HCT116 (cell line): ENCODE results near the gene IL20RB. TPM values are rescaled to one million over a fixed set of nuclear protein-coding genes. Genes with fewer than 3 reads are reported as not detected.

ENCODE experiments used
- ATAC-seq: fragments of 200-7000 bp; cut with Tn5 transposase; 2 replicates; pipeline ENCODE4 v1.9.1; 2020; ENCODE audit warnings: mild to moderate bottlenecking, moderate library complexity
- BruUV-seq: library from RNA; stranded (reverse); fragments of 400-500 nt; replicated peaks from 2 replicates; lab custom pipeline; 2021; lab: Mats Ljungman, UMichigan
- CTCF ChIA-PET: fragments of 300-600 bp; sonication (Branson Sonifier 250); formaldehyde crosslinking; loops from one replicate; lab custom pipeline; 2021; ENCODE audit warnings: antibody characterized with exemption; lab: Charles Lee
- POLR2A ChIA-PET: fragments of 300-600, 350-600 bp; sonication (Branson Sonifier 250); formaldehyde crosslinking; loops from one replicate; lab custom pipeline; 2021; ENCODE audit warnings: antibody characterized with exemption; lab: Charles Lee
- RAD21 ChIA-PET, 2 experiments: fragments of 300-600 bp; sonication (Branson Sonifier 250); formaldehyde crosslinking; loops; one replicate each; lab custom pipeline; 2023; ENCODE audit warnings: low total read pairs in 2 of 2; ENCODE audit not compliant: uncharacterized antibody in 2 of 2, unreplicated experiment in 2 of 2, low non-redundant PET in 1 of 2; lab: Charles Lee
- DNase-seq: peaks from one replicate; pipeline ENCODE4 v3.0.0-alpha.2; 2010; ENCODE audit warnings: low read depth, low spot score
- H2AFZ ChIP-seq: fragments of 200-600 bp; shearing (Covaris generic), sonication (generic); 2 replicates; pipeline ENCODE4 v1.6.1; 2017; ENCODE audit warnings: low read depth, mixed run types, mixed read lengths, antibody characterized with exemption, low read length; ENCODE audit not compliant: poor library complexity, severe bottlenecking
- H3K27ac ChIP-seq: 2 replicates; pipeline ENCODE4 v1.5.1; 2012; ENCODE audit warnings: low read depth, low read length
- H3K27me3 ChIP-seq: fragments of 200-600 bp; sonication (generic); 2 replicates; pipeline ENCODE4 v1.6.1; 2016; ENCODE audit warnings: mixed run types, low read length, mixed read lengths; ENCODE audit not compliant: insufficient read depth
- H3K36me3 ChIP-seq, 2 experiments: fragments of 200-500 bp in 1 of 2; fragments of 200-600 bp in 1 of 2; sonication (Bioruptor generic) in 1 of 2; sonication (generic) in 1 of 2; 2 replicates each; pipeline versions ENCODE4 v1.5.1 to v1.6.1; 2014 to 2016; ENCODE audit warnings: low read length in 2 of 2, inconsistent platforms in 1 of 2, mixed read lengths in 1 of 2, mixed run types in 1 of 2; ENCODE audit not compliant: insufficient read depth in 2 of 2, control insufficient read depth in 1 of 2
- H3K4me1 ChIP-seq, 2 experiments: fragments of 200-600 bp in 1 of 2; sonication (generic) in 1 of 2; 2 replicates each; pipeline versions ENCODE4 v1.5.1 to v1.6.1; 2012 to 2017; ENCODE audit warnings: low read length in 2 of 2, inconsistent platforms in 1 of 2, mild to moderate bottlenecking in 1 of 2, mixed read lengths in 1 of 2, mixed run types in 1 of 2, moderate library complexity in 1 of 2; ENCODE audit not compliant: insufficient read depth in 2 of 2, control insufficient read depth in 1 of 2
- H3K4me2 ChIP-seq: fragments of 200-600 bp; sonication (generic); 2 replicates; pipeline ENCODE4 v1.6.1; 2017; ENCODE audit warnings: mixed run types, low read length, mixed read lengths
- H3K4me3 ChIP-seq, 2 experiments: fragments of 200-600 bp in 1 of 2; sonication (generic) in 1 of 2; replicated peaks in 1 of 2; 2 replicates each; pipeline ENCODE4 v1.5.1; 2011 to 2016; ENCODE audit warnings: low read length in 2 of 2, control low read depth in 1 of 2, low read depth in 1 of 2, mild to moderate bottlenecking in 1 of 2, mixed read lengths in 1 of 2, mixed run types in 1 of 2
- H3K79me2 ChIP-seq: fragments of 200-600 bp; sonication (generic); 2 replicates; pipeline ENCODE4 v1.6.1; 2017; ENCODE audit warnings: mild to moderate bottlenecking, mixed run types, low read length, moderate library complexity, mixed read lengths; ENCODE audit not compliant: insufficient read depth
- H3K9ac ChIP-seq: fragments of 200-600 bp; sonication (generic); 2 replicates; pipeline ENCODE4 v1.6.1; 2016; ENCODE audit warnings: low read length, mixed read lengths
- H3K9me2 ChIP-seq: fragments of 200-600 bp; sonication (generic), shearing (Covaris generic); 2 replicates; pipeline ENCODE4 v1.6.1; 2017; ENCODE audit warnings: mixed run types, mild to moderate bottlenecking, moderate library complexity; ENCODE audit not compliant: insufficient read depth
- H3K9me3 ChIP-seq, 2 experiments: fragments of 200-500 bp in 1 of 2; fragments of 200-600 bp in 1 of 2; sonication (Bioruptor generic) in 1 of 2; sonication (generic) in 1 of 2; 2 replicates each; pipeline ENCODE4 v1.6.1; 2014 to 2017; ENCODE audit warnings: low read length in 2 of 2, mixed read lengths in 2 of 2, inconsistent platforms in 1 of 2, low read depth in 1 of 2, mild to moderate bottlenecking in 1 of 2, mixed run types in 1 of 2, moderate library complexity in 1 of 2; ENCODE audit not compliant: control insufficient read depth in 1 of 2, insufficient read depth in 1 of 2
- H4K20me1 ChIP-seq: fragments of 200-600 bp; sonication (generic), shearing (Covaris generic); 2 replicates; pipeline ENCODE4 v1.6.1; 2017; ENCODE audit warnings: mixed run types, mild to moderate bottlenecking, moderate library complexity; ENCODE audit not compliant: insufficient read depth
- CBX3 ChIP-seq: IDR thresholded peaks from 2 replicates; pipeline ENCODE4 v1.6.1; 2012; ENCODE audit warnings: low read depth
- CEBPB ChIP-seq: IDR thresholded peaks from 2 replicates; pipeline ENCODE4 v1.6.1; 2012; ENCODE audit warnings: low read depth
- EGR1 ChIP-seq: IDR thresholded peaks from 2 replicates; pipeline ENCODE4 v1.6.1; 2012; ENCODE audit warnings: low read depth
- EZH2 ChIP-seq: fragments of 200-600 bp; sonication (generic); IDR thresholded peaks from 2 replicates; pipeline ENCODE4 v1.6.1; 2017; ENCODE audit warnings: antibody characterized with exemption, mixed run types
- EZH2phosphoT487 ChIP-seq: fragments of 200-600 bp; IDR thresholded peaks from 2 replicates; pipeline ENCODE4 v1.6.1; 2018; ENCODE audit warnings: antibody characterized with exemption, borderline replicate concordance
- FOSL1 ChIP-seq: IDR thresholded peaks from 2 replicates; pipeline ENCODE4 v1.6.1; 2012; ENCODE audit warnings: low read depth
- POLR2AphosphoS5 ChIP-seq: IDR thresholded peaks from 2 replicates; pipeline ENCODE4 v1.6.1; 2011; ENCODE audit warnings: mild to moderate bottlenecking, low read depth, low read length, moderate library complexity
- SIN3A ChIP-seq: IDR thresholded peaks from 2 replicates; pipeline ENCODE4 v1.6.1; 2012; ENCODE audit warnings: low read depth
- SRF ChIP-seq: IDR thresholded peaks from 2 replicates; pipeline ENCODE4 v1.6.1; 2012; ENCODE audit warnings: low read depth
- TCF7L2 ChIP-seq: IDR thresholded peaks from 2 replicates; pipeline ENCODE4 v1.7.0; 2011; ENCODE audit warnings: borderline replicate concordance, inconsistent platforms; ENCODE audit not compliant: insufficient read depth, insufficient read length; ENCODE audit errors: extremely low read depth
- YY1 ChIP-seq: IDR thresholded peaks from 2 replicates; pipeline ENCODE4 v1.6.1; 2011; ENCODE audit warnings: low read length, low read depth, moderate library complexity, mild to moderate bottlenecking; ENCODE audit not compliant: insufficient replicate concordance; ENCODE audit errors: extremely low read depth
- ZNF274 ChIP-seq: fragments of 200-500 bp; sonication (Bioruptor generic); IDR thresholded peaks from 2 replicates; pipeline ENCODE4 v1.6.1; 2014; ENCODE audit warnings: mild to moderate bottlenecking, low read depth, low read length, inconsistent platforms
- intact Hi-C: fragments of 100-400 bp; cut with micrococcal nuclease; formaldehyde crosslinking; loops from 2 replicates; pipeline ENCODE4 v1.10.0; 2022
- total RNA-seq: library from RNA; stranded (reverse); gene quantifications from one replicate; pipeline ENCODE4 v1.2.1, GENCODE V29; 2021; ENCODE audit not compliant: unreplicated experiment
- TF ChIP-seq, protein P1 (sequence below): IDR thresholded peaks from 2 replicates; pipeline ENCODE4 v1.6.1; 2012; ENCODE audit warnings: low read depth
- TF ChIP-seq, protein P2 (sequence below): IDR thresholded peaks from 2 replicates; pipeline ENCODE4 v1.6.1; 2012
- TF ChIP-seq, protein P3 (sequence below), 3 experiments: fragments of 200-600 bp in 1 of 3; sonication (generic) in 1 of 3; IDR thresholded peaks in 2 of 3; conservative IDR thresholded peaks in 1 of 3; 2 replicates each; pipeline ENCODE4 v1.5.1; 2012 to 2017; ENCODE audit warnings: low read depth in 2 of 3, low read length in 2 of 3, antibody characterized with exemption in 1 of 3, borderline replicate concordance in 1 of 3, control low read depth in 1 of 3, mild to moderate bottlenecking in 1 of 3, mixed read lengths in 1 of 3, mixed run types in 1 of 3, moderate library complexity in 1 of 3; ENCODE audit not compliant: insufficient read depth in 1 of 3

The IL20RB gene
- total RNA-seq, 1 experiment from 2014 or later, result 6.1 TPM

DNA sequence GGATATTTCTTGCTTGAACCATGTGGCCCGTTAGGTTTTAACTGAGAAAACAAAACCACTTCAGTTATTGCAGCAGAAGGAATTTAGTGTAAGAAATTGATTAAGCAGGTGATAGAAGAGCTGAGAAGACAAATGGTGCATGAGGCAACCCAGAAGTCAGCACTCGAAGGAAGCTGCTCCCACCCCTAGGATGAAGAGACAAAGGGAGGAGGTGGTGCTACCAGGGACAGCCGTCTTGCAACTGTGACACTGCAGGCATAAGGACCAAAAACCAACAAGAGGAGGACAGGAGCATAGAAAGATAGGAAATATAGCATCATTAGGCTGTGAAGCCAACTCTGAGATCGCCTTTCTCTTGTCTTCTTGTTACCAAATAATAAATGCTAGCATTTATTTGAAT lies 89.0 kb downstream of the IL20RB start:
- H3K36me3 ChIP-seq, result no peaks in the 10 kb centered on the region
- no peak overlapping the region for H3K4me3 ChIP-seq
- no peak overlapping the region for H3K9ac ChIP-seq
- H3K27ac ChIP-seq, result no peak overlapping the region
- H4K20me1 ChIP-seq, result no peaks in the 10 kb centered on the region
- no peak for TF ChIP-seq EZH2phosphoT487
- TF ChIP-seq TCF7L2, result no peak
- no peak for TF ChIP-seq ZNF274
- TF ChIP-seq FOSL1, result no peak
- no peaks in the 10 kb centered on the region for H3K27me3 ChIP-seq
- no peak overlapping the region for H3K4me2 ChIP-seq
- H3K4me1 ChIP-seq, result no peaks in the 10 kb centered on the region
- H3K9me2 ChIP-seq, result no peaks in the 10 kb centered on the region
- H3K79me2 ChIP-seq, result no peaks in the 10 kb centered on the region
- no peak overlapping the region for H2AFZ ChIP-seq
- ChIA-PET RAD21 (no interaction called here), CTCF (no interaction called here), POLR2A (no interaction called here)
- intact Hi-C loops, result no loop called here
- BruUV-seq, result no TSS peak
- no peaks in the 10 kb centered on the region for H3K9me3 ChIP-seq
- ATAC-seq (no peak), DNase-seq (no peak)

DNA sequence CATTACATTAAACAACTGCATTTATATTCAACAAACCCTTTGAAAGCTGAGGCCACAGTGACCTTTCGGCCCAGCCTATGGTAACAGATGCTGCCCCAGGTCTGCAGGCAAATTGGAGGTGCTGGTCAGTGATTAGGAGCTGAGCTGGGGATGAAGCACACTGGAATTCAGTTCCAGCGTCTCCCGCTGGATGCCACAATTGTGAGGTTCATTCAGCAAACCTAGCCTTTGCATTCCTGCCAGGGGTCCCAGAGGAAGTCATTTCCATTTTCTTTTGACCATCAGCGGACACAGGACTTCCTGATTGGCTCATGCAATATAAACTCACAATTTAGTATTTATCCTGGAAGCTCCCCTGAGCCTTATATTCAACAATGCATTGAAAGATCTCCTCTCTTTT lies 89.5 kb downstream of the IL20RB start:
- intact Hi-C loops, result no loop called here
- no peak overlapping the region for H3K4me2 ChIP-seq
- no peak for ATAC-seq
- H3K4me1 ChIP-seq, result no peaks in the 10 kb centered on the region
- H3K36me3 ChIP-seq, result no peaks in the 10 kb centered on the region
- H4K20me1 ChIP-seq, result no peaks in the 10 kb centered on the region
- no peaks in the 10 kb centered on the region for H3K9me2 ChIP-seq
- POLR2A ChIA-PET, result no interaction called here
- H3K27me3 ChIP-seq, result no peaks in the 10 kb centered on the region
- CTCF ChIA-PET, result no interaction called here
- RAD21 ChIA-PET, result no interaction called here
- BruUV-seq, result no TSS peak
- H3K79me2 ChIP-seq, result no peaks in the 10 kb centered on the region
- H3K9ac ChIP-seq, result no peak overlapping the region
- no peak for DNase-seq
- H3K9me3 ChIP-seq, result no peaks in the 10 kb centered on the region
- H3K27ac ChIP-seq, result no peak overlapping the region
- no peak overlapping the region for H2AFZ ChIP-seq
- H3K4me3 ChIP-seq, result no peak overlapping the region
- TF ChIP-seq, protein P1, sequence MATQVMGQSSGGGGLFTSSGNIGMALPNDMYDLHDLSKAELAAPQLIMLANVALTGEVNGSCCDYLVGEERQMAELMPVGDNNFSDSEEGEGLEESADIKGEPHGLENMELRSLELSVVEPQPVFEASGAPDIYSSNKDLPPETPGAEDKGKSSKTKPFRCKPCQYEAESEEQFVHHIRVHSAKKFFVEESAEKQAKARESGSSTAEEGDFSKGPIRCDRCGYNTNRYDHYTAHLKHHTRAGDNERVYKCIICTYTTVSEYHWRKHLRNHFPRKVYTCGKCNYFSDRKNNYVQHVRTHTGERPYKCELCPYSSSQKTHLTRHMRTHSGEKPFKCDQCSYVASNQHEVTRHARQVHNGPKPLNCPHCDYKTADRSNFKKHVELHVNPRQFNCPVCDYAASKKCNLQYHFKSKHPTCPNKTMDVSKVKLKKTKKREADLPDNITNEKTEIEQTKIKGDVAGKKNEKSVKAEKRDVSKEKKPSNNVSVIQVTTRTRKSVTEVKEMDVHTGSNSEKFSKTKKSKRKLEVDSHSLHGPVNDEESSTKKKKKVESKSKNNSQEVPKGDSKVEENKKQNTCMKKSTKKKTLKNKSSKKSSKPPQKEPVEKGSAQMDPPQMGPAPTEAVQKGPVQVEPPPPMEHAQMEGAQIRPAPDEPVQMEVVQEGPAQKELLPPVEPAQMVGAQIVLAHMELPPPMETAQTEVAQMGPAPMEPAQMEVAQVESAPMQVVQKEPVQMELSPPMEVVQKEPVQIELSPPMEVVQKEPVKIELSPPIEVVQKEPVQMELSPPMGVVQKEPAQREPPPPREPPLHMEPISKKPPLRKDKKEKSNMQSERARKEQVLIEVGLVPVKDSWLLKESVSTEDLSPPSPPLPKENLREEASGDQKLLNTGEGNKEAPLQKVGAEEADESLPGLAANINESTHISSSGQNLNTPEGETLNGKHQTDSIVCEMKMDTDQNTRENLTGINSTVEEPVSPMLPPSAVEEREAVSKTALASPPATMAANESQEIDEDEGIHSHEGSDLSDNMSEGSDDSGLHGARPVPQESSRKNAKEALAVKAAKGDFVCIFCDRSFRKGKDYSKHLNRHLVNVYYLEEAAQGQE, result no peak
- TF ChIP-seq EZH2, result no peak
- TF ChIP-seq FOSL1, result no peak
- no peak for TF ChIP-seq YY1
- TF ChIP-seq CEBPB, result no peak
- no peak for TF ChIP-seq CBX3
- TF ChIP-seq, protein P2, sequence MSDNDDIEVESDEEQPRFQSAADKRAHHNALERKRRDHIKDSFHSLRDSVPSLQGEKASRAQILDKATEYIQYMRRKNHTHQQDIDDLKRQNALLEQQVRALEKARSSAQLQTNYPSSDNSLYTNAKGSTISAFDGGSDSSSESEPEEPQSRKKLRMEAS, result no peak
- TF ChIP-seq POLR2AphosphoS5, result no peak
- no peak for TF ChIP-seq EGR1
- no peak for TF ChIP-seq TCF7L2
- TF ChIP-seq SRF, result no peak
- TF ChIP-seq SIN3A, result no peak
- TF ChIP-seq, protein P3, sequence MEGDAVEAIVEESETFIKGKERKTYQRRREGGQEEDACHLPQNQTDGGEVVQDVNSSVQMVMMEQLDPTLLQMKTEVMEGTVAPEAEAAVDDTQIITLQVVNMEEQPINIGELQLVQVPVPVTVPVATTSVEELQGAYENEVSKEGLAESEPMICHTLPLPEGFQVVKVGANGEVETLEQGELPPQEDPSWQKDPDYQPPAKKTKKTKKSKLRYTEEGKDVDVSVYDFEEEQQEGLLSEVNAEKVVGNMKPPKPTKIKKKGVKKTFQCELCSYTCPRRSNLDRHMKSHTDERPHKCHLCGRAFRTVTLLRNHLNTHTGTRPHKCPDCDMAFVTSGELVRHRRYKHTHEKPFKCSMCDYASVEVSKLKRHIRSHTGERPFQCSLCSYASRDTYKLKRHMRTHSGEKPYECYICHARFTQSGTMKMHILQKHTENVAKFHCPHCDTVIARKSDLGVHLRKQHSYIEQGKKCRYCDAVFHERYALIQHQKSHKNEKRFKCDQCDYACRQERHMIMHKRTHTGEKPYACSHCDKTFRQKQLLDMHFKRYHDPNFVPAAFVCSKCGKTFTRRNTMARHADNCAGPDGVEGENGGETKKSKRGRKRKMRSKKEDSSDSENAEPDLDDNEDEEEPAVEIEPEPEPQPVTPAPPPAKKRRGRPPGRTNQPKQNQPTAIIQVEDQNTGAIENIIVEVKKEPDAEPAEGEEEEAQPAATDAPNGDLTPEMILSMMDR (IDR thresholded peaks at IDR 0.05 in 2 of 3, conservative IDR thresholded peaks at IDR 0.05 in 1 of 3; ENCODE audit: borderline replicate concordance in 1 of 3, insufficient read depth in 1 of 3, low read depth in 2 of 3, low read length in 2 of 3), result no peak
